Panc1 (cell line): Measurements from ENCODE around the gene BBC3. TPM values are rescaled to one million over a fixed set of nuclear protein-coding genes. Genes with fewer than 3 reads are reported as not detected.
"Not testable (repeated sequence)": the region's sequence is repeated elsewhere in the genome, so short reads cannot be mapped to it uniquely, and the experiment has no call there.

Experiments used
- ATAC-seq: fragments of 200-7000 bp; cut with Tn5 transposase; 2 replicates; pipeline ENCODE4 v1.9.1; 2020; ENCODE audit warnings: mild to moderate bottlenecking, moderate library complexity
- BruUV-seq: library from RNA; stranded (reverse); fragments of 400-500 nt; replicated peaks from 2 replicates; lab custom pipeline; 2021; lab: Mats Ljungman, UMichigan
- CTCF ChIA-PET: fragments of 300-600 bp; sonication (Branson Sonifier 250); formaldehyde crosslinking; loops from one replicate; lab custom pipeline; 2022; ENCODE audit warnings: antibody characterized with exemption; lab: Charles Lee
- POLR2A ChIA-PET: fragments of 300-600 bp; sonication (Branson Sonifier 250); formaldehyde crosslinking; loops from one replicate; lab custom pipeline; 2022; ENCODE audit warnings: antibody characterized with exemption; lab: Charles Lee
- DNase-seq: peaks from one replicate; pipeline ENCODE4 v3.0.0-alpha.2; 2010; ENCODE audit warnings: low read depth, low spot score
- H3K27ac ChIP-seq: 2 replicates; pipeline ENCODE4 v1.5.1; 2011; ENCODE audit warnings: mild to moderate bottlenecking, low read length, inconsistent platforms
- H3K27me3 ChIP-seq: fragments of 200-500 bp; sonication (Bioruptor generic); 2 replicates; pipeline ENCODE4 v1.6.0; 2014; ENCODE audit warnings: low read length, inconsistent platforms; ENCODE audit not compliant: control insufficient read depth, insufficient read depth
- H3K36me3 ChIP-seq: fragments of 200-500 bp; sonication (Bioruptor generic); 2 replicates; pipeline ENCODE4 v1.5.1; 2014; ENCODE audit warnings: inconsistent platforms, mild to moderate bottlenecking, low read length, moderate library complexity; ENCODE audit not compliant: control insufficient read depth, insufficient read depth
- H3K4me1 ChIP-seq: 2 replicates; pipeline ENCODE4 v1.5.1; 2011; ENCODE audit warnings: inconsistent platforms, mild to moderate bottlenecking, low read length, moderate library complexity; ENCODE audit not compliant: control insufficient read depth, insufficient read depth
- H3K4me3 ChIP-seq, 2 experiments: 2 replicates each; pipeline ENCODE4 v1.5.1; 2011 to 2012; ENCODE audit warnings: low read depth in 2 of 2, low read length in 2 of 2, mild to moderate bottlenecking in 2 of 2, inconsistent platforms in 1 of 2, moderate library complexity in 1 of 2
- H3K9me3 ChIP-seq: fragments of 200-500 bp; sonication (Bioruptor generic); 2 replicates; pipeline ENCODE4 v1.5.1; 2014; ENCODE audit warnings: low read depth, mild to moderate bottlenecking, inconsistent platforms, low read length, moderate library complexity; ENCODE audit not compliant: control insufficient read depth, insufficient read depth
- CTCF ChIP-seq: fragments of 450-650 bp; IDR thresholded peaks from 2 replicates; pipeline ENCODE4 v1.5.1; 2017; ENCODE audit warnings: mild to moderate bottlenecking
- POLR2AphosphoS5 ChIP-seq: IDR thresholded peaks from 2 replicates; pipeline ENCODE4 v1.6.1; 2012; ENCODE audit warnings: mild to moderate bottlenecking, low read depth, low read length, moderate library complexity
- REST ChIP-seq, 2 experiments: IDR thresholded peaks; 2 replicates each; pipeline ENCODE4 v1.6.1; 2011 to 2012; ENCODE audit warnings: low read depth in 2 of 2, control low read depth in 1 of 2, low read length in 1 of 2, mild to moderate bottlenecking in 1 of 2, moderate library complexity in 1 of 2; ENCODE audit not compliant: insufficient read depth in 1 of 2
- SIN3A ChIP-seq: IDR thresholded peaks from 2 replicates; pipeline ENCODE4 v1.6.1; 2012; ENCODE audit warnings: low read depth, mild to moderate bottlenecking, low read length, moderate library complexity, borderline replicate concordance; ENCODE audit not compliant: insufficient read depth
- TCF7L2 ChIP-seq: IDR thresholded peaks from 2 replicates; pipeline ENCODE4 v1.6.1; 2011; ENCODE audit warnings: mild to moderate bottlenecking, low read depth, low read length, inconsistent platforms
- in situ Hi-C: cut with HindIII; loops from 2 replicates; pipeline ENCODE4 v1.10.0; 2016; ENCODE audit warnings: low sequenced_read_pairs, low pct_unique_long_range_greater_than_20kb
- intact Hi-C: fragments of 100-400 bp; cut with micrococcal nuclease; formaldehyde crosslinking; loops from one replicate; pipeline ENCODE4 v1.10.0; 2022; ENCODE audit not compliant: unreplicated experiment
- total RNA-seq: library from RNA; stranded (reverse); gene quantifications from one replicate; pipeline ENCODE4 v1.2.1, GENCODE V29; 2021; ENCODE audit not compliant: unreplicated experiment

The BBC3 gene
- total RNA-seq, 1 experiment from 2014 or later = 7.6 TPM

GRCh38 chr19:47266401-47266941 lies 35.5 kb upstream of the BBC3 start:
- Histone ChIP-seq H3K36me3 (no peaks in the 10 kb centered on the region; the same call in 1 of the 2 replicates), H3K27me3 (no peaks in the 10 kb centered on the region), H3K4me3 (no peak overlapping the region), H3K27ac (no peak overlapping the region), H3K9me3 (no peaks in the 10 kb centered on the region), H3K4me1 (no peaks in the 10 kb centered on the region)
- in situ Hi-C loops (no loop called here), intact Hi-C loops (no loop called here)
- ATAC-seq (no peak), DNase-seq (no peak)
- ChIA-PET POLR2A (no interaction called here), CTCF (no interaction called here)
- TF ChIP-seq SIN3A (no peak), REST (IDR thresholded peaks at IDR 0.05; ENCODE audit: insufficient read depth in 1 of 2, low read depth in 2 of 2, low read length in 1 of 2) (no peak), CTCF (no peak), TCF7L2 (no peak), POLR2AphosphoS5 (no peak)
- BruUV-seq = no TSS peak

GRCh38 chr19:47264629-47265028 lies 33.6 kb upstream of the BBC3 start:
- Histone ChIP-seq H3K27ac (no peak overlapping the region), H3K4me3 (no peak overlapping the region), H3K9me3 (no peaks in the 10 kb centered on the region), H3K27me3 (no peaks in the 10 kb centered on the region), H3K4me1 (no peaks in the 10 kb centered on the region), H3K36me3 (no peaks in the 10 kb centered on the region; the same call in 1 of the 2 replicates)
- no TSS peak for BruUV-seq
- POLR2A ChIA-PET = no interaction called here
- intact Hi-C loops (no loop called here), in situ Hi-C loops (no loop called here)
- DNase-seq (no peak), ATAC-seq (no peak)
- CTCF ChIA-PET = no interaction called here
- TF ChIP-seq REST (IDR thresholded peaks at IDR 0.05; ENCODE audit: insufficient read depth in 1 of 2, low read depth in 2 of 2, low read length in 1 of 2) (no peak), TCF7L2 (no peak), POLR2AphosphoS5 (no peak), CTCF (no peak), SIN3A (no peak)

- H3K27me3 ChIP-seq, H3K36me3 ChIP-seq, H3K4me1 ChIP-seq, H3K27ac ChIP-seq, H3K9me3 ChIP-seq, DNase-seq, BruUV-seq, in situ Hi-C loops, H3K4me3 ChIP-seq, ATAC-seq, intact Hi-C loops, POLR2A ChIA-PET: not testable (repeated sequence)
- CTCF ChIA-PET = interaction anchor here (0.6 kb wide), 1 partner anchor 14 kb away, joined by 3 read pairs; no protein-coding TSS in a partner anchor
Measured at GRCh38 chr19:47261946-47262793, 31.2 kb upstream of the BBC3 start.
